RWPE2 (cell line): ENCODE results near the gene TCF15.
"Not testable (repeated sequence)": the region's sequence is repeated elsewhere in the genome, so short reads cannot be mapped to it uniquely, and the experiment has no call there.

Experiments
- ATAC-seq: fragments of 200-7000 bp; cut with Tn5 transposase; 3 replicates; pipeline ENCODE4 v1.9.1; 2021; ENCODE audit warnings: low read depth
- DNase-seq: peaks from one replicate; pipeline ENCODE4 v3.0.0-alpha.2; 2020; ENCODE audit warnings: low spot score
- H3K27ac ChIP-seq: fragments of 450-650 bp; 2 replicates; pipeline ENCODE4 v1.5.1; 2017; ENCODE audit warnings: mild to moderate bottlenecking; ENCODE audit not compliant: poor library complexity, severe bottlenecking
- H3K27me3 ChIP-seq: fragments of 250-450 bp; sonication (Bioruptor Pico); 2 replicates; pipeline ENCODE4 v1.5.1; 2021; ENCODE audit warnings: mild to moderate bottlenecking, moderate library complexity; ENCODE audit not compliant: insufficient read depth, poor library complexity, severe bottlenecking
- H3K36me3 ChIP-seq: fragments of 250-450 bp; sonication (Bioruptor Pico); 2 replicates; pipeline ENCODE4 v1.5.1; 2020; ENCODE audit warnings: low read depth, mild to moderate bottlenecking, moderate library complexity
- H3K4me1 ChIP-seq: fragments of 250-450 bp; sonication (Bioruptor Pico); 2 replicates; pipeline ENCODE4 v1.5.1; 2021; ENCODE audit warnings: mild to moderate bottlenecking, moderate library complexity; ENCODE audit not compliant: insufficient read depth, poor library complexity, severe bottlenecking
- H3K4me3 ChIP-seq: fragments of 250-450 bp; sonication (Bioruptor Pico); 2 replicates; pipeline ENCODE4 v1.5.1; 2021; ENCODE audit warnings: mild to moderate bottlenecking, moderate library complexity; ENCODE audit not compliant: severe bottlenecking
- H3K9me3 ChIP-seq: fragments of 250-450 bp; sonication (Bioruptor Pico); 2 replicates; pipeline ENCODE4 v1.5.1; 2021; ENCODE audit warnings: mild to moderate bottlenecking, moderate library complexity; ENCODE audit not compliant: severe bottlenecking
- CTCF ChIP-seq: fragments of 450-650 bp; IDR thresholded peaks from one replicate; pipeline ENCODE4 v1.5.1; 2017; ENCODE audit warnings: mild to moderate bottlenecking, moderate library complexity; ENCODE audit not compliant: poor library complexity, severe bottlenecking

The TCF15 gene

DNA sequence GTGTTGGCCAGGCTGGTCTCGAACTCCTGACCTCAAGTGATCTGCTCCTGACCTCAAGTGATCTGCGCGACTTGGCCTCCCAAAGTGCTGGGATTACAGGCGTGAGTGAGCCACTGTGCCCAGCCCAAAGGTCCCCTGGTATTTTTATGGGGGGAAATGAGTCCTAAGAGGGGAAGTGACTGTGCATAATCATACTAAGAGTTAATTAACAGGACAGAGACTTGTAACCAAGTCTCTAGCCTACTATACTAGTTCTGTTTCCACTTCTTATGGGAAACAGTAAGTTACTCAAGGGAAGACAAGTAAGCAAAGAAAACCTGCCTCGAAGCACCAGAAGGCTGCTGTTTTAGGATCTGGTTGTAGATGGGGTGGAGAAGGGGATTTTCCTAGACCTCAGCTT is 27.9 kb downstream of the TCF15 start:
- Histone ChIP-seq H3K27ac (no peak overlapping the region), H3K27me3 (peaks cover 13% of the 10 kb centered on the region), H3K4me1 (no peaks in the 10 kb centered on the region), H3K9me3 (no peaks in the 10 kb centered on the region), H3K4me3 (no peak overlapping the region), H3K36me3 (no peaks in the 10 kb centered on the region)
- TF ChIP-seq CTCF, result no peak
- ATAC-seq (no peak), DNase-seq (no peak)

GRCh38 chr20:578940-579690 is 31.0 kb downstream of the TCF15 start:
- not testable (repeated sequence) for H3K9me3 ChIP-seq, H3K4me3 ChIP-seq, H3K27ac ChIP-seq, H3K36me3 ChIP-seq, DNase-seq, H3K4me1 ChIP-seq, ATAC-seq
- H3K27me3 ChIP-seq, result peaks cover 13% of the 10 kb centered on the region

GRCh38 chr20:577167-577791 is 32.8 kb downstream of the TCF15 start:
- peak; percentile 12 for TF ChIP-seq CTCF
- Histone ChIP-seq H3K27me3 (peaks cover 25% of the 10 kb centered on the region), H3K36me3 (no peaks in the 10 kb centered on the region), H3K4me3 (no peak overlapping the region), H3K27ac (no peak overlapping the region), H3K9me3 (no peaks in the 10 kb centered on the region), H3K4me1 (no peaks in the 10 kb centered on the region)
- no peak for DNase-seq
- no peak for ATAC-seq

DNA sequence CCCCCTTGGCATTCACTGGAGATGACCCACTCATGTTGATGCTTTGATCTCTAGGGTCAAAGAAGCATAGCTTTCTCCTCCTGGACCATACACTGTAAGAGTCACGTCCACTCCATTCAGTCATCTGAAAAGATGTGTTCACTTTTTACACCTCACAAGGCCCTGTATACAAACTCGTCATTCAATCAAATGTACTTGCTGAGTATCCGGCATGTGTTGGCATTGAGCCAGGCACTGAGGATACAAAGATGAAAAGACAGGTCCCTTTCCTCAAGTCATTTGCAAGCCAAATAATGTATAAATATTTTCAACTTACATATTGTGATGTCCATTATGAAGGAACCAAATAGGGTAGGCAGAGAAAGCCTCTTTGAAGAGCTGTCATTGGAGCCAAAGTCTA is 34.0 kb downstream of the TCF15 start:
- Histone ChIP-seq H3K4me3 (no peak overlapping the region), H3K27me3 (peaks cover 33% of the 10 kb centered on the region), H3K27ac (no peak overlapping the region), H3K9me3 (no peaks in the 10 kb centered on the region), H3K36me3 (no peaks in the 10 kb centered on the region), H3K4me1 (no peaks in the 10 kb centered on the region)
- DNase-seq, result no peak
- no peak for TF ChIP-seq CTCF
- ATAC-seq, result no peak

DNA sequence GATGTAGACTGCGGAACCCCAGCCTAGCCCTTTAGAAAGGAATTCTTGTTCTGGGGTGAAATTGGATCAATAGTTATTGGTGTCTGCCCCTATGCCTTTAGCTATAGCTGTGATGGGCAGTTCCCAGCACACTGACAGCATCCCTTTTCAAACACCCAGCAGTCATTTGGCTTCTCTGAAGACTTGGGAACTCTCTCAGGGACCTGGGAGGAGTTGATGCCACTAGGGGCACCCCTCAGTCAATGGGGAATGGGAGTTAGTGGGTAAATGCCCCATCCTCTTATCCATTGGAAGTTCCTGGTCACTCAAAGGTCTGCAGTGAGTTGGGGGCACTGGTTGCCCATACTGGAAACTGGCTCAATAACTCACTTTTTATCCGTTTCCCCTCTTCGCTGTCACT is 34.9 kb downstream of the TCF15 start:
- Histone ChIP-seq H3K4me1 (no peaks in the 10 kb centered on the region), H3K9me3 (no peaks in the 10 kb centered on the region), H3K27ac (no peak overlapping the region), H3K36me3 (no peaks in the 10 kb centered on the region), H3K27me3 (peaks cover 36% of the 10 kb centered on the region), H3K4me3 (no peak overlapping the region)
- no peak for TF ChIP-seq CTCF
- no peak for ATAC-seq
- no peak for DNase-seq
